MV-4-11 (cell line): ENCODE measurements around the gene PDE4D.
"Not testable (repeated sequence)": the region's sequence is repeated elsewhere in the genome, so short reads cannot be mapped to it uniquely, and the experiment has no call there.

Experiments
- DNase-seq: peaks from one replicate; lab custom pipeline; 2025; lab: John Stamatoyannopoulos, UW

PDE4D gene

GRCh38 chr5:58969253-58969652, 924.3 kb downstream of the PDE4D start:
- DNase-seq, result no peak

- DNase-seq, result no peak
These were observed 925.2 kb downstream of the PDE4D start for GRCh38 chr5:58968350-58968749.

- DNase-seq, result no peak
These were observed 925.8 kb downstream of the PDE4D start for GRCh38 chr5:58967597-58968281.

- no peak for DNase-seq
These were observed 927.7 kb downstream of the PDE4D start for GRCh38 chr5:58965677-58966414.

GRCh38 chr5:58963821-58964220, 929.7 kb downstream of the PDE4D start:
- DNase-seq, result no peak

GRCh38 chr5:58963361-58963760, 930.2 kb downstream of the PDE4D start:
- DNase-seq, result no peak

GRCh38 chr5:58961631-58962280, 931.8 kb downstream of the PDE4D start:
- no peak for DNase-seq

- DNase-seq, result no peak
These were observed 934.8 kb downstream of the PDE4D start for GRCh38 chr5:58958701-58959100.

- DNase-seq, result not testable (repeated sequence)
These were observed 940.3 kb downstream of the PDE4D start for GRCh38 chr5:58953218-58953617.

- DNase-seq, result no peak
These were observed 943.3 kb downstream of the PDE4D start for GRCh38 chr5:58950224-58950623.

GRCh38 chr5:58946230-58946629, 947.3 kb downstream of the PDE4D start:
- no peak for DNase-seq

GRCh38 chr5:58944221-58944620, 949.3 kb downstream of the PDE4D start:
- DNase-seq, result no peak

GRCh38 chr5:58940446-58940845, 953.1 kb downstream of the PDE4D start:
- DNase-seq, result no peak

- no peak for DNase-seq
These were observed 953.9 kb downstream of the PDE4D start for GRCh38 chr5:58939664-58940063.

- DNase-seq, result no peak
These were observed 954.7 kb downstream of the PDE4D start for GRCh38 chr5:58938563-58939424.

- DNase-seq, result no peak
These were observed 956.4 kb downstream of the PDE4D start for GRCh38 chr5:58937031-58937681.

- DNase-seq, result no peak
These were observed 958.9 kb downstream of the PDE4D start for GRCh38 chr5:58934629-58935097.

GRCh38 chr5:58933891-58934628, 959.5 kb downstream of the PDE4D start:
- no peak for DNase-seq

GRCh38 chr5:58932057-58932612, 961.4 kb downstream of the PDE4D start:
- DNase-seq, result no peak

- no peak for DNase-seq
These were observed 963.0 kb downstream of the PDE4D start for GRCh38 chr5:58930520-58930919.
